Measurements from ENCODE around the gene RYR2.

GRCh38 chr1:237542525-237543418 is 500.8 kb downstream of the RYR2 start:
- TF ChIP-seq CTCF (IDR thresholded peaks at IDR 0.05), result no peak
- no peak for TF ChIP-seq POLR2A (IDR thresholded peaks at IDR 0.05)
- no peak for TF ChIP-seq EP300 (IDR thresholded peaks at IDR 0.05)
- TF ChIP-seq POLR2AphosphoS5 (IDR thresholded peaks at IDR 0.05), result no peak
